ENCODE results near the gene RABL6.

The RABL6 gene

GRCh38 chr9:136845465-136846260, 37.9 kb downstream of the RABL6 start:
- CTCF ChIA-PET: interaction anchor here (0.6 to 1.1 kb wide), 2 partner anchors 189 to 639 kb away, joined by 3 to 5 read pairs; no protein-coding TSS in a partner anchor
- DNase-seq (ENCODE audit: low spot score): no peak
- no peak for TF ChIP-seq CTCF (conservative IDR thresholded peaks at IDR 0.05; ENCODE audit: low read depth)
- POLR2A ChIA-PET (ENCODE audit: low non-redundant PET): no interaction called here
- peak overlapping the region; percentile 98; the same call in 1 of the 2 replicates for H3K27ac ChIP-seq

GRCh38 chr9:136846376-136847087, 38.8 kb downstream of the RABL6 start:
- DNase-seq (ENCODE audit: low spot score): no peak
- POLR2A ChIA-PET (ENCODE audit: low non-redundant PET): interaction anchor here (0.7 kb wide), 1 partner anchor 32 kb away, joined by 3 read pairs; no protein-coding TSS in a partner anchor
- H3K27ac ChIP-seq: peak overlapping the region; percentile 98
- CTCF ChIA-PET: interaction anchor here (2.0 kb wide), 1 partner anchor 189 kb away, joined by 9 read pairs; no protein-coding TSS in a partner anchor
- no peak for TF ChIP-seq CTCF (conservative IDR thresholded peaks at IDR 0.05; ENCODE audit: low read depth)

- no peak for TF ChIP-seq CTCF (conservative IDR thresholded peaks at IDR 0.05; ENCODE audit: low read depth)
- CTCF ChIA-PET: interaction anchor here (0.7 to 2.0 kb wide), 3 partner anchors 35 to 188 kb away, joined by 4 to 9 read pairs (median 5); no protein-coding TSS in a partner anchor
- POLR2A ChIA-PET (ENCODE audit: low non-redundant PET): interaction anchor here (0.6 to 0.7 kb wide), 2 partner anchors 31 to 50 kb away, joined by 3 to 4 read pairs; no protein-coding TSS in a partner anchor
- DNase-seq (ENCODE audit: low spot score): peak; percentile 89
- peak overlapping the region; percentile 98 for H3K27ac ChIP-seq
Measured at GRCh38 chr9:136847088-136847825, 39.5 kb downstream of the RABL6 start.

- ChIA-PET POLR2A (ENCODE audit: low non-redundant PET) (interaction anchor here (0.6 to 1.0 kb wide), 2 partner anchors 13 to 49 kb away, joined by 4 read pairs; no protein-coding TSS in a partner anchor), CTCF (interaction anchor here (0.7 to 2.0 kb wide), 4 partner anchors 18 to 187 kb away, joined by 3 to 9 read pairs (median 4); partner anchors contain the start of gene EDF1)
- H3K27ac ChIP-seq: peak overlapping the region; percentile 98
- TF ChIP-seq CTCF (conservative IDR thresholded peaks at IDR 0.05; ENCODE audit: low read depth): no peak
- peak; percentile 83 for DNase-seq (ENCODE audit: low spot score)
Measured at GRCh38 chr9:136847826-136848392, 40.2 kb downstream of the RABL6 start.

- peak overlapping the region; percentile 98 for H3K27ac ChIP-seq
- POLR2A ChIA-PET (ENCODE audit: low non-redundant PET): interaction anchor here (0.6 to 1.0 kb wide), 2 partner anchors 13 to 30 kb away, joined by 4 read pairs; no protein-coding TSS in a partner anchor
- TF ChIP-seq CTCF (conservative IDR thresholded peaks at IDR 0.05; ENCODE audit: low read depth): no peak
- peak; percentile 69 for DNase-seq (ENCODE audit: low spot score)
- CTCF ChIA-PET: interaction anchor here (0.8 to 2.0 kb wide), 3 partner anchors 18 to 187 kb away, joined by 3 to 9 read pairs (median 5); partner anchors contain the start of gene EDF1
Measured at GRCh38 chr9:136848393-136849037, 40.8 kb downstream of the RABL6 start.

All from RWPE1 (cell line).